HEK293 (cell line): ENCODE data around the gene FARSA.
"Not testable (repeated sequence)": the region's sequence is repeated elsewhere in the genome, so short reads cannot be mapped to it uniquely, and the experiment has no call there.

ENCODE experiments used
- REPIN1 ChIP-seq: fragments of 450-650 bp; formaldehyde crosslinking; IDR thresholded peaks from 2 replicates; pipeline ENCODE4 v1.5.1; 2017; ENCODE audit warnings: missing biosample characterization, missing genetic modification characterization, low read depth
- ZBTB1 ChIP-seq: fragments of 450-650 bp; formaldehyde crosslinking; IDR thresholded peaks from 2 replicates; pipeline ENCODE4 v1.5.1; 2016; ENCODE audit warnings: missing biosample characterization, missing genetic modification characterization
- ZFP3 ChIP-seq: fragments of 450-650 bp; formaldehyde crosslinking; IDR thresholded peaks from 2 replicates; pipeline ENCODE4 v1.5.1; 2016; ENCODE audit warnings: low read depth, missing biosample characterization, missing genetic modification characterization
- ZNF146 ChIP-seq: fragments of 450-650 bp; formaldehyde crosslinking; IDR thresholded peaks from 2 replicates; pipeline ENCODE4 v1.5.1; 2016; ENCODE audit warnings: missing biosample characterization, missing genetic modification characterization
- ZNF274 ChIP-seq, 2 experiments: fragments of 200-500 bp in 1 of 2; fragments of 450-650 bp in 1 of 2; sonication (Bioruptor generic) in 1 of 2; formaldehyde crosslinking in 1 of 2; IDR thresholded peaks; 2 replicates each; pipeline versions ENCODE4 v1.5.1 to v1.6.1; 2014 to 2016; ENCODE audit warnings: borderline replicate concordance in 1 of 2, inconsistent platforms in 1 of 2, low read length in 1 of 2, missing biosample characterization in 1 of 2, missing genetic modification characterization in 1 of 2
- ZNF292 ChIP-seq: fragments of 450-650 bp; formaldehyde crosslinking; IDR thresholded peaks from 2 replicates; pipeline ENCODE4 v1.5.1; 2016; ENCODE audit warnings: low read depth, missing biosample characterization, missing genetic modification characterization, borderline replicate concordance
- ZNF302 ChIP-seq: fragments of 450-650 bp; formaldehyde crosslinking; IDR thresholded peaks from 2 replicates; pipeline ENCODE4 v1.5.1; 2016; ENCODE audit warnings: missing biosample characterization, missing genetic modification characterization, low read depth
- ZNF391 ChIP-seq: fragments of 450-650 bp; formaldehyde crosslinking; IDR thresholded peaks from 2 replicates; pipeline ENCODE4 v1.5.1; 2016; ENCODE audit warnings: low read depth, missing biosample characterization, missing genetic modification characterization, borderline replicate concordance
- ZNF629 ChIP-seq: fragments of 450-650 bp; formaldehyde crosslinking; IDR thresholded peaks from 2 replicates; pipeline ENCODE4 v1.5.1; 2017; ENCODE audit warnings: missing biosample characterization, missing genetic modification characterization

DNA sequence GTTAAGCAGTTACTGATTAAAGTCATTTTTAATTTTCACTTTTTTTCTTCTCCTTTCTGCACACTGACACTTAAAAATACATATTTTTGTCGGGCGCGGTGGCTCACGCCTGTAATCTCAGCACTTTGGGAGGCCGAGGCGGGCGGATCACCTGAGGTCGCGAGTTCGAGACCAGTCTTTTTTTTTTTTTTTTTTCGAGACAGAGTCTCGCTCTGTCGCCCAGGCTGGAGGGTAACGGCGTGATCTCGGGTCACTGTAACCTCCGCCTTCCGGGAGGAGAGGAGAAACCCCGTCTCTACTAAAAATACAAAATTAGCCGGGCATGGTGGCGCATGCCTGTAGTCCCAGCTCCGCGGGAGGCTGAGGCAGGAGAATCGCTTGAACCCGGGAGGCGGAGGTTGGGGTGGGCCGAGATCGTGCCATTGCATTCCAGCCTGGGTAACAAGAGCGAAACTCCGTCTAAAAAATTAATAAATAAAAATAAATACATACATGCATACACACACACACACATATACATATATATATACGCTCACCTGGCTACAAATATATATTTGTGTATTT is 24.0 kb upstream of the FARSA start:
- TF ChIP-seq ZNF274 (IDR thresholded peaks at IDR 0.05; ENCODE audit: low read length); ZNF274 (tag by site-specific recombination; IDR thresholded peaks at IDR 0.05; ENCODE audit: borderline replicate concordance); ZNF391 (tag by site-specific recombination); ZFP3 (tag by site-specific recombination); ZNF292 (tag by site-specific recombination); ZNF146; ZNF302 (tag by site-specific recombination); REPIN1 (tag by site-specific recombination); ZBTB1 (tag by site-specific recombination); ZNF629 (tag by site-specific recombination): not testable (repeated sequence)
